ENCODE data around the gene ACTR3C.
"Not testable (repeated sequence)": the region's sequence is repeated elsewhere in the genome, so short reads cannot be mapped to it uniquely, and the experiment has no call there.

ACTR3C gene

GRCh38 chr7:150222083-150222972 lies 101.0 kb downstream of the ACTR3C start:
- POLR2A ChIA-PET; DNase-seq (ENCODE audit: extremely low spot score); CTCF ChIA-PET: not testable (repeated sequence)

GRCh38 chr7:150220673-150221181 lies 102.6 kb downstream of the ACTR3C start:
- CTCF ChIA-PET; DNase-seq (ENCODE audit: extremely low spot score): not testable (repeated sequence)
- POLR2A ChIA-PET: interaction anchor here (0.6 kb wide), 1 partner anchor 557 kb away, joined by 3 read pairs; no protein-coding TSS in a partner anchor

GRCh38 chr7:150219941-150220658 lies 103.2 kb downstream of the ACTR3C start:
- DNase-seq (ENCODE audit: extremely low spot score); CTCF ChIA-PET; POLR2A ChIA-PET: not testable (repeated sequence)

GRCh38 chr7:150206848-150207247 lies 116.5 kb downstream of the ACTR3C start:
- DNase-seq (ENCODE audit: extremely low spot score); CTCF ChIA-PET; POLR2A ChIA-PET: not testable (repeated sequence)

GRCh38 chr7:150205866-150206265 lies 117.5 kb downstream of the ACTR3C start:
- DNase-seq (ENCODE audit: extremely low spot score); POLR2A ChIA-PET; CTCF ChIA-PET: not testable (repeated sequence)

- POLR2A ChIA-PET; DNase-seq (ENCODE audit: extremely low spot score); CTCF ChIA-PET: not testable (repeated sequence)
These were observed 118.8 kb downstream of the ACTR3C start for GRCh38 chr7:150204577-150204976.

GRCh38 chr7:150202894-150203293 lies 120.5 kb downstream of the ACTR3C start:
- POLR2A ChIA-PET; DNase-seq (ENCODE audit: extremely low spot score); CTCF ChIA-PET: not testable (repeated sequence)
